ENCODE results near the gene ULBP1. TPM values are rescaled to one million over a fixed set of nuclear protein-coding genes. Genes with fewer than 3 reads are reported as not detected.
"Not testable (repeated sequence)": the region's sequence is repeated elsewhere in the genome, so short reads cannot be mapped to it uniquely, and the experiment has no call there.

ULBP1 gene
- total RNA-seq, 1 experiment from 2014 or later: 3.1 TPM

- H3K27ac ChIP-seq (ENCODE audit: low read length); POLR2A ChIA-PET; H3K4me3 ChIP-seq (ENCODE audit: low read depth in 2 of 2, low read length in 2 of 2); CTCF ChIA-PET; DNase-seq (ENCODE audit: low read depth, low spot score); H3K4me1 ChIP-seq (ENCODE audit: control insufficient read depth, insufficient read depth, low read length); ATAC-seq; intact Hi-C loops (cut with micrococcal nuclease; ENCODE audit: unreplicated experiment); H3K36me3 ChIP-seq (ENCODE audit: control insufficient read depth, insufficient read depth, low read length); in situ Hi-C loops (cut with HindIII; ENCODE audit: low pct_unique_long_range_greater_than_20kb, low sequenced_read_pairs); H3K9me3 ChIP-seq (ENCODE audit: control insufficient read depth, insufficient read depth, low read depth, low read length); BruUV-seq (replicated peaks): not testable (repeated sequence)
- peaks cover 13% of the 10 kb centered on the region for H3K27me3 ChIP-seq (ENCODE audit: control insufficient read depth, insufficient read depth, low read length)
Measured at GRCh38 chr6:149947533-149947932, 16.2 kb upstream of the ULBP1 start.

DNA sequence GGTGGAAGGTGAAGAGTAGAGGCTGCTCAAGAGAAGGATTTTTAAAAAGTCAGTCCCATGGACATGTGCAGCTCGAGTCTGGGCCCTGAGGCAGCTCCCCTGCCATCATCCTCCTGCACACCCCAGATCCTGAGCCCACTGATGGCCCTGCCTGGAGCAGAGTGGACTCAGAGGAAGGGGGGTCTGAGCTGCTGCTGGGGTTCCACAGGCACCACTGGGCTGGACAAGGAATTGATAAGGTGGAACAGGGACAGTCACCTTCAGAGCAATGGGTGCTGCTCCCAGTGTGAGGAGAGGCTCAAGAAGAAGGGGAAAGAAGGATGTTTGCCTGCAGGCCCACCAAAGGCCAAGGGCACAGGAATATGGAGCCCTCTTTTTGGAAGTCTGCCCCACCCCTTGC lies 15.7 kb upstream of the ULBP1 start:
- Histone ChIP-seq H3K4me3 (ENCODE audit: low read depth in 2 of 2, low read length in 2 of 2) (no peak overlapping the region), H3K36me3 (ENCODE audit: control insufficient read depth, insufficient read depth, low read length) (no peaks in the 10 kb centered on the region), H3K27ac (ENCODE audit: low read length) (no peak overlapping the region), H3K9me3 (ENCODE audit: control insufficient read depth, insufficient read depth, low read depth, low read length) (no peaks in the 10 kb centered on the region), H3K27me3 (ENCODE audit: control insufficient read depth, insufficient read depth, low read length) (peaks cover 16% of the 10 kb centered on the region), H3K4me1 (ENCODE audit: control insufficient read depth, insufficient read depth, low read length) (no peaks in the 10 kb centered on the region)
- BruUV-seq (replicated peaks): no TSS peak
- DNase-seq (ENCODE audit: low read depth, low spot score) (no peak), ATAC-seq (no peak)
- in situ Hi-C loops (cut with HindIII; ENCODE audit: low pct_unique_long_range_greater_than_20kb, low sequenced_read_pairs) (no loop called here), intact Hi-C loops (cut with micrococcal nuclease; ENCODE audit: unreplicated experiment) (no loop called here)
- ChIA-PET CTCF (no interaction called here), POLR2A (no interaction called here)
- TF ChIP-seq, protein P1, sequence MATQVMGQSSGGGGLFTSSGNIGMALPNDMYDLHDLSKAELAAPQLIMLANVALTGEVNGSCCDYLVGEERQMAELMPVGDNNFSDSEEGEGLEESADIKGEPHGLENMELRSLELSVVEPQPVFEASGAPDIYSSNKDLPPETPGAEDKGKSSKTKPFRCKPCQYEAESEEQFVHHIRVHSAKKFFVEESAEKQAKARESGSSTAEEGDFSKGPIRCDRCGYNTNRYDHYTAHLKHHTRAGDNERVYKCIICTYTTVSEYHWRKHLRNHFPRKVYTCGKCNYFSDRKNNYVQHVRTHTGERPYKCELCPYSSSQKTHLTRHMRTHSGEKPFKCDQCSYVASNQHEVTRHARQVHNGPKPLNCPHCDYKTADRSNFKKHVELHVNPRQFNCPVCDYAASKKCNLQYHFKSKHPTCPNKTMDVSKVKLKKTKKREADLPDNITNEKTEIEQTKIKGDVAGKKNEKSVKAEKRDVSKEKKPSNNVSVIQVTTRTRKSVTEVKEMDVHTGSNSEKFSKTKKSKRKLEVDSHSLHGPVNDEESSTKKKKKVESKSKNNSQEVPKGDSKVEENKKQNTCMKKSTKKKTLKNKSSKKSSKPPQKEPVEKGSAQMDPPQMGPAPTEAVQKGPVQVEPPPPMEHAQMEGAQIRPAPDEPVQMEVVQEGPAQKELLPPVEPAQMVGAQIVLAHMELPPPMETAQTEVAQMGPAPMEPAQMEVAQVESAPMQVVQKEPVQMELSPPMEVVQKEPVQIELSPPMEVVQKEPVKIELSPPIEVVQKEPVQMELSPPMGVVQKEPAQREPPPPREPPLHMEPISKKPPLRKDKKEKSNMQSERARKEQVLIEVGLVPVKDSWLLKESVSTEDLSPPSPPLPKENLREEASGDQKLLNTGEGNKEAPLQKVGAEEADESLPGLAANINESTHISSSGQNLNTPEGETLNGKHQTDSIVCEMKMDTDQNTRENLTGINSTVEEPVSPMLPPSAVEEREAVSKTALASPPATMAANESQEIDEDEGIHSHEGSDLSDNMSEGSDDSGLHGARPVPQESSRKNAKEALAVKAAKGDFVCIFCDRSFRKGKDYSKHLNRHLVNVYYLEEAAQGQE (IDR thresholded peaks at IDR 0.05; ENCODE audit: insufficient read depth in 1 of 2, low read depth in 2 of 2, low read length in 1 of 2): no peak
- TF ChIP-seq TCF7L2 (IDR thresholded peaks at IDR 0.05; ENCODE audit: low read depth, low read length) (no peak), POLR2AphosphoS5 (IDR thresholded peaks at IDR 0.05; ENCODE audit: low read depth, low read length) (no peak), CTCF (IDR thresholded peaks at IDR 0.05) (no peak), SIN3A (IDR thresholded peaks at IDR 0.05; ENCODE audit: borderline replicate concordance, insufficient read depth, low read depth, low read length) (no peak)

DNA sequence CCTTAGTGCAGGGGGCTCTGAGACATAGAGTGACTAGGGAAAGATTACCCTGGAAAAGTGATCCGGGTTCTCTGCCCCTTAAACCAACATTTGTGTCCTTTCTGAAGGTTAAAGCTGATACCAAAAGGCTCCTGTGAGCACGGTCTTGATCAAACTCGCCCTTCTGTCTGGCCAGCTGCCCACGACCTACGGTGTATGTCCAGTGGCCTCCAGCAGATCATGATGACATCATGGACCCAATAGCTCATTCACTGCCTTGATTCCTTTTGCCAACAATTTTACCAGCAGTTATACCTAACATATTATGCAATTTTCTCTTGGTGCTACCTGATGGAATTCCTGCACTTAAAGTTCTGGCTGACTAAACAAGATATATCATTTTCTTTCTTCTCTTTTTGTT lies 15.1 kb upstream of the ULBP1 start:
- intact Hi-C loops (cut with micrococcal nuclease; ENCODE audit: unreplicated experiment): no loop called here
- DNase-seq (ENCODE audit: low read depth, low spot score): no peak
- CTCF ChIA-PET: interaction anchor here (0.6 kb wide), 1 partner anchor 110 kb away, joined by 6 read pairs; no protein-coding TSS in a partner anchor
- Histone ChIP-seq H3K4me3 (ENCODE audit: low read depth in 2 of 2, low read length in 2 of 2) (no peak overlapping the region), H3K27me3 (ENCODE audit: control insufficient read depth, insufficient read depth, low read length) (peaks cover 16% of the 10 kb centered on the region), H3K4me1 (ENCODE audit: control insufficient read depth, insufficient read depth, low read length) (no peaks in the 10 kb centered on the region), H3K36me3 (ENCODE audit: control insufficient read depth, insufficient read depth, low read length) (no peaks in the 10 kb centered on the region), H3K27ac (ENCODE audit: low read length) (no peak overlapping the region), H3K9me3 (ENCODE audit: control insufficient read depth, insufficient read depth, low read depth, low read length) (no peaks in the 10 kb centered on the region)
- TF ChIP-seq TCF7L2 (IDR thresholded peaks at IDR 0.05; ENCODE audit: low read depth, low read length): no peak
- TF ChIP-seq CTCF (IDR thresholded peaks at IDR 0.05): no peak
- TF ChIP-seq, protein P1 (IDR thresholded peaks at IDR 0.05; ENCODE audit: insufficient read depth in 1 of 2, low read depth in 2 of 2, low read length in 1 of 2): no peak
- no peak for TF ChIP-seq POLR2AphosphoS5 (IDR thresholded peaks at IDR 0.05; ENCODE audit: low read depth, low read length)
- no peak for TF ChIP-seq SIN3A (IDR thresholded peaks at IDR 0.05; ENCODE audit: borderline replicate concordance, insufficient read depth, low read depth, low read length)
- POLR2A ChIA-PET: no interaction called here
- in situ Hi-C loops (cut with HindIII; ENCODE audit: low pct_unique_long_range_greater_than_20kb, low sequenced_read_pairs): no loop called here
- ATAC-seq: no peak
- no TSS peak for BruUV-seq (replicated peaks)
